ENCODE measurements around the gene FLNA. TPM values are rescaled to one million over a fixed set of nuclear protein-coding genes. Genes with fewer than 3 reads are reported as not detected.

The FLNA gene
- total and polyA plus RNA-seq, 2 of the 13 experiments (the other 11 are each of a cell fraction or from before 2014, with no cell fraction given), result 83.4 to 174 TPM

DNA sequence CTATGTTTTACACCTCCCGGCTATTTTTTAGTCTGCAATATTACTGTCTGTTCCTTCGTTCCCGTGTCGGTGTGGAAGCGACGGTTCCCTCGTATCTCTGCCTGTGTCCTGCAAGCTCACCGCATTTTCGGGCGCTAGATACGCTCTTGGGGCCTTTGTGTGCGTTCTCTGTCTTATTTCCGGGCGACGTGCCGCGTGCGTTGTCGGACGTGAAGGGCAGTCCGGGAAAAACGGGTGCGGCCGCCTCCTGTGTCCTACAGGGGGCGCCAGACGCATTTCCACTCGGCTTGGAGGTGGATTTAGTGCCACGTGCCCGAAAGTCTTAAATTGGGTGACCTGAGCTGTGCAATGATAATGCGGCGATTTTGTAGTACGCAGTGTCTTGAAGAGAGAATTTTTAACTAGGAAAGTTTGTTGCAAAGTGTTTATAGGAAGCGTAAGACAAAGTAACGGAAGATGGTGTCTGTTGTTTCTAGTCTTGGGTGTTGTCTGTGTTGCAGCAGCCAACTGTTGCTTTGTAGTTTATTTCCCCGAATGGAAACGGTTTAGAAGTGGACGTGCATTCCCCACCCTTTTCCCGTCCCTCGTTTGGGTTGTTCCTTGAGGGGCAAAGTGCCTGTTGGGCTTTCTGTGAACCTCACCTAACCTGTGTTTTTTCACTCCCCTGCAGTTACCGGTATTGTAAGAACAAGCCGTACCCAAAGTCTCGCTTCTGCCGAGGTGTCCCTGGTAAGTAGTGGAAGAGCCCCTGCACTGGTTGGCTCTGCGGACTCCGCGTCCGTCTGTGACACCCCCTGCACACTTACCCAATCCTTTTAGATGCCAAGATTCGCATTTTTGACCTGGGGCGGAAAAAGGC is 24.5 kb upstream of the FLNA start (continued):
- TF ChIP-seq BRCA1 (CRISPR knock-in tag; IDR thresholded peaks at IDR 0.05), result no peak
- no peak for TF ChIP-seq HOXA3 (CRISPR knock-in tag; IDR thresholded peaks at IDR 0.05)
- no peak; the same call in 1 of the 2 replicates for TF ChIP-seq POLR2AphosphoS5 (IDR thresholded peaks at IDR 0.05; ENCODE audit: low read depth, low read length)
- no peak for TF ChIP-seq ZBTB8A (CRISPR knock-in tag; IDR thresholded peaks at IDR 0.05; ENCODE audit: borderline replicate concordance, low read depth)
- no peak for TF ChIP-seq NCOA2 (CRISPR knock-in tag; IDR thresholded peaks at IDR 0.05)
- TF ChIP-seq ZFP36 (IDR thresholded peaks at IDR 0.05; ENCODE audit: borderline replicate concordance, low read depth, low read length, partially characterized antibody), result no peak
- no peak for TF ChIP-seq JDP2 (CRISPR knock-in tag; IDR thresholded peaks at IDR 0.05; ENCODE audit: borderline replicate concordance)
- TF ChIP-seq NR2F6 (IDR thresholded peaks at IDR 0.05), result no peak
- TF ChIP-seq NR2F6 (CRISPR knock-in tag; IDR thresholded peaks at IDR 0.05), result no peak
- no peak for TF ChIP-seq ZNF577 (CRISPR knock-in tag; IDR thresholded peaks at IDR 0.05; ENCODE audit: borderline replicate concordance, low read depth)
- no peak for TF ChIP-seq ARID3A (IDR thresholded peaks at IDR 0.05; ENCODE audit: low read depth, low read length)
- no peak for TF ChIP-seq ZNF331 (CRISPR knock-in tag; IDR thresholded peaks at IDR 0.05)
- TF ChIP-seq NR2F2 (IDR thresholded peaks at IDR 0.05; ENCODE audit: borderline replicate concordance, low read depth), result no peak
- TF ChIP-seq, protein P1, sequence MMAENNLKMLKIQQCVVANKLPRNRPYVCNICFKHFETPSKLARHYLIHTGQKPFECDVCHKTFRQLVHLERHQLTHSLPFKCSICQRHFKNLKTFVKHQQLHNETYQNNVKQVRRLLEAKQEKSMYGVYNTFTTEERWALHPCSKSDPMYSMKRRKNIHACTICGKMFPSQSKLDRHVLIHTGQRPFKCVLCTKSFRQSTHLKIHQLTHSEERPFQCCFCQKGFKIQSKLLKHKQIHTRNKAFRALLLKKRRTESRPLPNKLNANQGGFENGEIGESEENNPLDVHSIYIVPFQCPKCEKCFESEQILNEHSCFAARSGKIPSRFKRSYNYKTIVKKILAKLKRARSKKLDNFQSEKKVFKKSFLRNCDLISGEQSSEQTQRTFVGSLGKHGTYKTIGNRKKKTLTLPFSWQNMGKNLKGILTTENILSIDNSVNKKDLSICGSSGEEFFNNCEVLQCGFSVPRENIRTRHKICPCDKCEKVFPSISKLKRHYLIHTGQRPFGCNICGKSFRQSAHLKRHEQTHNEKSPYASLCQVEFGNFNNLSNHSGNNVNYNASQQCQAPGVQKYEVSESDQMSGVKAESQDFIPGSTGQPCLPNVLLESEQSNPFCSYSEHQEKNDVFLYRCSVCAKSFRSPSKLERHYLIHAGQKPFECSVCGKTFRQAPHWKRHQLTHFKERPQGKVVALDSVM (CRISPR knock-in tag; IDR thresholded peaks at IDR 0.05), result no peak; the same call in 1 of the 2 replicates
- no peak for TF ChIP-seq ZNF660 (CRISPR knock-in tag; IDR thresholded peaks at IDR 0.05; ENCODE audit: borderline replicate concordance, low read depth)
- peak; percentile 62; the same call in 1 of the 2 replicates for TF ChIP-seq ZSCAN30 (CRISPR knock-in tag; IDR thresholded peaks at IDR 0.05)
- no peak for TF ChIP-seq SP5 (CRISPR knock-in tag; IDR thresholded peaks at IDR 0.05; ENCODE audit: borderline replicate concordance, low read depth)
- TF ChIP-seq HMG20B (CRISPR knock-in tag; conservative IDR thresholded peaks at IDR 0.05), result no peak
- TF ChIP-seq ZNF713 (CRISPR knock-in tag; IDR thresholded peaks at IDR 0.05), result no peak
- TF ChIP-seq NFIC (IDR thresholded peaks at IDR 0.05; ENCODE audit: low read length), result 0 out of 2 replicates have a peak, but pooled peaks have one; percentile 7
- TF ChIP-seq HMGXB4 (CRISPR knock-in tag; IDR thresholded peaks at IDR 0.05; ENCODE audit: borderline replicate concordance in 1 of 2, low read depth in 1 of 2), result peak; percentile 35 to 49; a peak in 1 of 4 replicates
- no peak for TF ChIP-seq ZNF589 (CRISPR knock-in tag; conservative IDR thresholded peaks at IDR 0.05)
- TF ChIP-seq ATF1 (CRISPR knock-in tag; IDR thresholded peaks at IDR 0.05), result no peak
- TF ChIP-seq MXI1 (IDR thresholded peaks at IDR 0.05; ENCODE audit: borderline replicate concordance, low read depth, low read length), result peak; percentile 72; the same call in 1 of the 3 replicates
- TF ChIP-seq FOXJ3 (CRISPR knock-in tag; IDR thresholded peaks at IDR 0.05; ENCODE audit: borderline replicate concordance), result no peak

All from HepG2 (cell line).